GM10847 (cell line): ENCODE results near the gene INPP4A.

Experiments used
- POLR2A ChIP-seq: IDR thresholded peaks from 2 replicates; pipeline ENCODE4 v1.6.1; 2011; ENCODE audit not compliant: insufficient read length; ENCODE audit errors: extremely low read depth

The INPP4A gene

GRCh38 chr2:98563394-98563793 lies 118.7 kb downstream of the INPP4A start:
- TF ChIP-seq POLR2A: no peak

GRCh38 chr2:98564541-98565132 lies 120.0 kb downstream of the INPP4A start:
- no peak for TF ChIP-seq POLR2A

DNA sequence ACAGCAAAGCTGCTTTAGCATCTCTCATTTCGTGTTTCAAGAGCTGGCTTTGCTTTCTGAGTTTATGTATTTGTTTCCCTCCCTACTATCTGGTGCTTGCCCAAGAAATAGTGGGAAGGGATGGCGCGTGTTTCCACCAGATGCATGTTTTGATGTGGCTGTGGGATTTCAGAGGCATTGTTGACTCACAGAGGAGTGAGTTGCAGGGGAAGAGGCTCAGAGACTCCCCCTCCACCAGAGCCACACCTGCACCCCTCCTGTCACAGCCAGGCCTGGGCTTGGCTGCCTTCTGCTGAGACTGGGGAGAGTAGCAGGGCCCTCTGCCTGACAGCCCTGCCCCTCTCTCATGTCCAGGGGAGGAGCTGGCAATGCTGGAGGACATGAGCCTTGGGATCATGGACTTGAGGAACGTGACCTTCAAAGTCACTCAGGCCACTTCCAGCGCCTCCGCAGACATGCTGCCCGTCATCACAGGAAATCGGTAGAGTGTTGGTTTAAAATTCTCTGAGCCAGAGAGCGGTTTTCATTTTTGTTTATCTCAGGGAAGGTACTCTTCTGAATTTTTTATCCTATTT lies 120.7 kb downstream of the INPP4A start:
- no peak for TF ChIP-seq POLR2A

DNA sequence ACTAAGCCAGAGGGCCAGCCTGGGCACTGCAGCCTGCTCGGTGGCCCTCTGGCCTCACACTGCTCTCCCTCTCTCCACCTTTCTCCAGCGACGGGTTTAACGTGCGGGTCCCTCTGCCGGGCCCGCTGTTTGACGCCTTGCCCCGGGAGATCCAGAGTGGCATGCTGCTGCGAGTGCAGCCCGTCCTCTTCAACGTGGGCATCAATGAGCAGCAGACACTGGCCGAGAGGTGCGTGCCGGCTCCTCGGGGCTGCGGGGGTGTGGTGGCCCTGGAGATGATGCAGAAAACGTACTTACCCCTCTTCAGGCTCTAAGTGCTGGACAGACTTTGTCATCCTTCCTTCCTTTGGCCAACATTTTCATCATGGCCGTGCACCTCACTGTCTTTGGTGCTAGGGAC lies 121.3 kb downstream of the INPP4A start:
- no peak for TF ChIP-seq POLR2A

DNA sequence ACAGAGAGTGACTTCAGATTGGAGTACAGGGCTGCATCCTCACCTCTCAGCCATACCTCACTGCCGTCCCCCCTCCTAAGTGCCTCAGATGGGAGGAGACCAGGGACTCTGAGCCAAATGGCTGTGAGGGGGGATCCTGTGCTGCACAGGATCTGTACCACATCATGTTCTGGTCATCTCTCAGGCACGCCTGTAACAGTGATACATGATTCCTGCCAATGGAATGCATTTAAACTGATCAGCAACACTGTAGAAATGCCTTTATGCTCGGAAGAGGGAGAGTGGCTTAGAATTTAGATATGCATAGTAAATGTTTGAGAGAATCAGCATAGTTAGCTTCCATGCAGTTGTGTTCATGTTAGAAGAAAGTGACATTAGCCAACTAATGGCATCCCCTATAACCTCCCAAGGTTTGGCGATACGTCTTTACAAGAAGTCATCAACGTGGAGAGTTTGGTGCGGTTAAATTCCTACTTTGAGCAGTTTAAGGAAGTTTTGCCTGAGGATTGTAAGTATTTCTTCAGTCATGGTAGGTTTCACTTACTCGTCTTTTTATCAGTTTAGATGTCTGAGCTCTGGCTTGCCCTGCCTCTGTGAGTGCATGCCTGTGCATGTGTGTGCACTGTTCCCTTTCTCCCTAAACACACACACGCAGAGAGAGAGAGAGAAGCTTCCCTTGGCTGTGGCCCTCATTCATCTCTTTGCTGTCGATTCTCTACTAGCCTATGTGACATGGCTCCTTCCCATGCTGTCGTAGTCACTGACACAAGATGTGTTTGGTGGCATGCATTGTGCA lies 123.7 kb downstream of the INPP4A start:
- TF ChIP-seq POLR2A: no peak

DNA sequence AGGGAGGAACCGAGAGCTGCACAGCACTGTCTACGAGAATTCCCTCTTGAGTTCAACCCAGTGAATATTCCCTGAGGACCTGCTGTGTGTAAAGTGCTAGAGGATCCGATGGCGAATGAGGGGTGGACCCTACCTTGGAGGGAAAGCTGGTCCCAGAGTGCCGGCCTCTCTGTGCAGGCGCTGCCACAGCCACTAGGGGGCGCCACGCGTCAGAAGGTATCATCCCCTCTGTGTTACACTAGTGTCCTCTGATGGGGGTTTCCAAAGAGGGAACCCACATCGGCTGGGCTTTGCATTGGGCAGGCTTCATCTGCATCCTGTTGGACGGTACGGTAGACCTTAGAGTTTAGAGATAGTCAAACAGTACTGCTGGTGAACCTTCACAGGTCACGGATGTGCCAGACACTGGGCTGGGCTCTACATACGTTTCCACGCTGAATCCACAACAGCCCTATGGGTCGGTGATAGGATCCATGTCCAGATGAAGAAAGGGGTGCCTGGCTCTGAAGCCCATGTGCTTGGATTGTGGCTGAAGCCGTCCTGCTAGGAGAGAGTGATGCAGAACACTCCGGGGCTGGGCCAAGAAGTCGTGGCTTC lies 124.6 kb downstream of the INPP4A start:
- no peak for TF ChIP-seq POLR2A

DNA sequence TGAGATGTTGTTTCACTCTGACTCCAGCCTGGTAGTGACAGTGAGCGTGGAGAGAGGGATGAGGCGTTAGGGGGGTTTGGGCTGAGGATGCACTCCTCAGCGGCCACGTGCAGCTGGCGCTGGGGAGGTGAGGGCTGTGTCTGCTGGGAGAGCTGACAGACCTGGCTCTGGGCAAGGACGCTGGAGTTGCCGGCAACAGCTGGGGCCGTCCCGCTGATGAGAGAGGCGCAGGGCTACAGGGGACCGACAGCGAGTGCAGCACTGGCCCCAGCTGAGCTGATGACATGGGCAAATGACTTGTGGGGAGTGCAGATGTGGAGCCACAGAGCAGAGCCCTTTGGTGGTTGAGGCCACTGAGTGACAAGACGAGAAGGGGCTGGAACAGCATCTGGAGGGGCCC lies 125.3 kb downstream of the INPP4A start:
- no peak for TF ChIP-seq POLR2A

DNA sequence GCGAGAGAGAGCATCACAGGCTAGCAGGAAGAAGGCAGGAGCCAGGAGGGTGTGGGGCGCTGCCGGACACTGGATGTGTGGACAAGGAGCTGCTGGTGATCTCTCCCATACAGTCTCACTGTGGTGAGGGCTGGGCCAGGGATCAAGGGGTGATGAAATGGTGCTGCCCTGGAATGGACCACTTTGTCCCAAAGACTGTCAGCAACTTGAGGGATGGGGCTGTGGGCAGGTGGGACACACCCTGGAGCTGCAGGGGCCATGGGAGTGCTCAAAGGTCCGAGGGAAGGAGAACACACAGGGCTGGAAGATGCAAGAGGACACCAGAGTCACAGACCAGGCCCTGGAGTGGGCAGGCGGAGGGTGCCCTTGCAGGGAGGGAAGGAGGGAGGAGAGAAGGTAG lies 125.7 kb downstream of the INPP4A start:
- TF ChIP-seq POLR2A: no peak

DNA sequence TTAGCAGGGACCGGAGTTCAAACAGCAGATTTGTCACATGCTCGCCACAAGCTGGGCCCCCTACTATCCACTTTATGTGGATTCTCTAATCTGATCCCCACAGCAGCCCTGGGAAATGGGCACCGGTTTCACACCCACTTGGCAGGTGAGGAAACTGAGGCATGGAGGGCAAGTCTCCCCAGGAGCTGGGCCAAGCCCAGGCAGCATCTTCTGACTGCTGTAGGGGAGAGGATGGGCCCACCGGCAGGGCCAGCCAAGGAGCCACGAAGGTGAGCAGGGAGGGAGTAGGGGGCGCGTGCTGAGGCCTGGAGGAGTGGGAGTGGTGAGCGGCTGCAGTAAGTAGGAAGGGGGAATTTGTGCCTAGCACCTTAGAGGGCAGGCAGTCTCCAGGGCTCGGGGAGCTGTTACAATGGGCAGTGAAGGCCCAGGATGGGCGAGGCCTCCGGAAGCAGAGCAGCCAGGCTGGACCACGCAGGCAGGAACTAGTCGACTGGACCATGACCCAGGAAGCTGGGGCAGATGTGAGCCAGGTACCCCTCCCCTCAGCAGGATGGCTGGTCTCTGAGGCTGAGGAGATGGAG lies 126.6 kb downstream of the INPP4A start:
- no peak for TF ChIP-seq POLR2A

GRCh38 chr2:98571796-98572195 lies 127.1 kb downstream of the INPP4A start:
- no peak for TF ChIP-seq POLR2A

DNA sequence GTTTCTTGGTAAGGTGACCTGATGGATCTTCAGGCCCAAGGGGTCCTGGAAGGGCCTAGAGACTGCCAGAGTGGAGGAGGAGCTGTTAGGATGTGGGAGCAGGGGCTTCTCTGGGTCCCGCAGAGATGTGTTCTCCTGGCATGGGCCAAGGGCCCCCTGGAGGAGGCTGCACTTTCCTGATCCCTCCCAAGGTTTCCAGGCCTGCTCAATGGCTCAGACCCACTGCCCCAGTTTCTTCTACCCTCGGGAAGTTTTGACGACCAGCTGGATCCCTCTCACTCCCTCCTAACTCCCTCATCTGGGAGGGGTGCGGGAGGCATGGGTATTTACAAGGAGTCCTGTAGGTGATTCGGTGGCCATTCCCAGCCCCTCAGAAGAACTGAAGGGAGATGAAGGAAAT lies 127.6 kb downstream of the INPP4A start:
- no peak for TF ChIP-seq POLR2A

DNA sequence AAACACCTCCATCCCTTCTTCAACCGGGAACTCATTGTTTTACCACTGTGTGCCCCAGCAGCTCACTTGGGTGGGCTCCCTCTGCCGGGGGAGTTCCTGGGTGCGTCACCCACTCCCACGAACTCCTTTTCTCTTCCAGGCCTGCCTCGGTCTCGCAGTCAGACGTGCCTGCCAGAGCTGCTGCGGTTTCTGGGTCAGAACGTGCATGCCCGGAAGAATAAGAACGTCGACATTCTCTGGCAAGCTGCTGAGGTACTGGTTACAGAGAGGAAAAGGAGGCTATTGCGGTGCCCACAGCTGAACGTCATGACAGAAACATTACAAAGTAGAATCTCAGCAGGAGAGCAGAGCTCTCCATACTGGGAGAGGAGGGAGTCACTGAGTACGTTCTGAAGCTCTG lies 128.0 kb downstream of the INPP4A start:
- no peak for TF ChIP-seq POLR2A

- no peak for TF ChIP-seq POLR2A
These were observed 128.8 kb downstream of the INPP4A start for GRCh38 chr2:98573426-98573825.

DNA sequence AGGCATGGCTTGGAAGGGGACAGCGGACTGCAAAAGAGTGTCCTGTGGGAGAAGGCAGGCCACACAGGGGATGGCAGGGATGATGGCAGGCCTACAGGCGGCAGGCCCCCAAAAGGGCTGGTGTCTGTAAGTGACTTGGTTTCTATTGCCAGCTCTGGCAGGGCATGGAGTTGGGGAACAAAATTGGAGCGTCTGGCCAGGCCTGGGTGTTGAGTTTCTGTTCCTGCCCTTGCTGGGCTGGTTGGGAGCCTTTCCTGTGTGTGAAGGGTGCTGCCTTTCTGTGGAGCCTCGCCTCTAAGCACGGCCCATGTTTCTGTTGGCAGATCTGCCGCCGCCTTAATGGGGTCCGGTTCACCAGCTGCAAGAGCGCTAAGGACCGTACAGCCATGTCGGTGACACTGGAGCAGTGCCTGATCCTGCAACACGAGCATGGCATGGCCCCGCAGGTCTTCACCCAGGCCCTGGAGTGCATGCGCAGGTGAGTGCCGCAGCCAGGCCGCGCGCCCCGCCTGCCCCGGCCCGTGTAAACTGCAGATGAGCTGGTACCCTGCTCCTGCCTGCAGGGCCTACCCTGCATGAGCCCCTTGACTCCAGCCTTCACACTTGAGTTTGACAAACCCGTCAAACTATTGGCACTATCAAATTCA lies 132.1 kb downstream of the INPP4A start:
- TF ChIP-seq POLR2A: no peak

GRCh38 chr2:98577313-98577712 lies 132.7 kb downstream of the INPP4A start:
- no peak for TF ChIP-seq POLR2A
